CMK (cell line): Measurements from ENCODE around the gene MED27.
"Not testable (repeated sequence)": the region's sequence is repeated elsewhere in the genome, so short reads cannot be mapped to it uniquely, and the experiment has no call there.

Experiments used
- DNase-seq: peaks from one replicate; pipeline ENCODE4 v3.0.0-alpha.2; 2010; ENCODE audit warnings: low read depth

Gene MED27

DNA sequence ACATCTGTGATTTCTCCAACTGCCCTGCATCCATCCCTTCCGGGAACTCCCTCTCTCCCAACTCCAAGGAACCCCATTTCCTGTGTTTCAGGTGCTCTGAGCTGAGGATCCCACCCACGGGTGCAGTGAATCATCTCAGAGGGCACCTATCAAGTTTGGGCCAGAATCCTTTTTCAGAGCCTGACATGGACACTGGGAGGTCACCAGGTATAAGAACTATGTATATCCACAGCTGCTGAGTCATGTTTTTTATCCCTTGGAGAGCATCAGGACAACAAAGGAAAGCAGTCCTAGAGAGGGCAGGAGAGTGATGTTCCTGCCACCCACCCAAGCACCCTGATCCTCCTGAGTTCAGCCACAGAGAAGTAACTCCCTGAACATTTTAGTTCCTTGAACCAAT, 3.8 kb downstream of the MED27 start:
- no peak for DNase-seq

- no peak for DNase-seq
These were observed 4.9 kb downstream of the MED27 start for GRCh38 chr9:132074736-132075135.

DNA sequence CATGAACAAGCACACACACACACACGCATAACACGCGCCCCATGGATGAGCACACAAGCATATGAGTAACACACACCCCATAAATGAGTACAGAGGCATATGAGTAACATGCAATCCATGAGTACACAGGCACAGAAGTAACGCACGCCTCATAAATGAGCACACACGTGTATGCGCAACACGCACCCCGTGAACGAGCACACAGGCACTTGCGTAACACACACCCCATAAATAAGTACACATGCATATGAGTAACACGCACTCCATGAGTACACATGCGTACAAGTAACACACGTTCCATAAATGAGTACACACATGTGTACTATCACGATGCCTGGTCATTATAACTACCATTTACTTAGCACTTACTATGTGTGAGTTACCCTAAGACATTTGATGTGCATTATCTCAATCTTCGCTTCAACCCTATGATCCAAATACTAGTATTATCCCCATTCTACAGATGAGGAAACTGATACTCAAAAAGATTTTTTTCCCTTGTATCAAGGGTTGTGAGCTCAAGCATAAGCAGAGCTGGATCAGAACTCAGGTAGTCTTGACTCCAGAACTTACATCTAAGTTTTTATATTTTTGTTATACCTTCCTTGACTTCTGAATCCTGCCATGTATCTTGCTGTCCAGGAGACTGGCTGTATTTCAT, 7.7 kb downstream of the MED27 start:
- no peak for DNase-seq

DNA sequence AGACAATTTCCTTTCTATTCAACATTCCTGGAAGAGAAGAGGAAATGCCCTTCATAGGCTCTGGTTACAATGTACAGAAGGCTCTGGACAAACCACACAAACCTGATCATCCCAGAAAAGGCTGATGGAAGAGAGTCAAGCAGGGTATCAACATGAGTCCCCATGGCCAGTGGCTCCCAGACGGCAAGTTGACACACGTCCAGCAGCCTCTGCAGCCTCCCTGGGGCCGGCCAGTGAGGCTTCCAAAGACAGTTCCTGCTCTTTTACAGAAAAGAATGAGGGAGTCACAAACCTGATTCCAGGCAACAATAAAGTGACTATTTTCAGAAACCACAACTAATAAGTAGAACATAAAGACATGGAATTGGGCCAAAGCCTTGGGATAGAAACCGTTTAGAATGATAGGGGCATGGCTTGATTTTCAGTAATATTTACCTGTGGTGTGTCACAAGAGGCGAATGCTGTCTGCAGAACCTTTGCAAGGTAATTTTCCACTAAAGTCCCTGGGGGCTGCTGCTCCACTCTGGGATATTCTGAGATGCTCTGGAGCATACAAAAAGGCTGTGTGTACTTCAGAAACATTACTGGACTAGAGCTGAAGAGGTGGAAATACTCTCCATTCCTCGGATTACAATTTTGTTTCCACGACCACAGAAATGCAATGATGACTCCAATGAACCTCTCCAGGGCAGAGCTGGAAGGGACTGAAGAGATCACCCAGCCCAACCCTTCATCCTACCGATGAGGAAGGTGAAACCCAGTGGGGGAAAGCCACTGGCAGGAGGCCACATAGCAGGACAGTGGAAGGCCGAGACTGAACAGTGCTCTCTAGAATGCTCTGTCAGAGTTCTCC, 10.4 kb downstream of the MED27 start:
- DNase-seq: no peak

- DNase-seq: no peak
These were observed 11.1 kb downstream of the MED27 start for GRCh38 chr9:132068605-132069004.

DNA sequence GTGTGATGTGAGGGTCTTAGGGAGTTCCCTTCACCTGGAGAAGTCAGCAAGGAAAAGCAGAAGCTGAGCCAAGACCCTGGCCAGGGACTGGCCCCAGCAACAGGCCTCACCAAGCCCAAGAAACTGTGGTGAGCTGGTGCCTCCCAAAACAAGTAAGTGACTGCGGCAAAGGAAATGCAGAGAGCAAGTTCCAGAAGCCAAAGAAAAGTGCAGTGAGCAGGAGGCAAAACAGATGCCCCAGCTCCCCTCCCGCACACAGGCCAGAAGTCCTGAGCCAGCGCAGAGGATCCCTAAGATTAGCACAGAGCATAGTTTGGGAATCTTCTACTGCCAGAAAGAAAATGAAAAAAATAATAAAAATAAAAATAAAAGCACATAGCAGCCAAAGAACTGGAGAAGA, 13.2 kb downstream of the MED27 start:
- no peak for DNase-seq

GRCh38 chr9:132066057-132066456, 13.6 kb downstream of the MED27 start:
- no peak for DNase-seq

DNA sequence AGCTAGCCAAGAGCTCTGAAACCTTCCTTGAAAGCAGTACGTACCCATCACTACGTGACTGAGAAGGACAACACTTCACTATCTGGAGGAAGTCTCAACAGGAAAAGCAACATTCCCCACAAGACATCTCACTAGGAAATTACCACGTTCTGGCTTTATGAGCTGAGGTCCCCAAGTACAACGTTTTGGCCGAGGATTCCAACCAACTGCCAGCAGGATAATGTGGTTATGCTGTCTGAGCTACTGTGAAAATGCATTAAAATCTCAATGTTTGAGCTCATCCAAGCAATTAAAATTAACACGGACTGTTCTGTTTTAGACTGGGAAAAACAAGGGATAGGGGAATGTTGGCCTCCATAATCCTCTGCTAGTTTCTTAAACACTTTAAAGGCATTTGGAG, 16.4 kb downstream of the MED27 start:
- no peak for DNase-seq

DNA sequence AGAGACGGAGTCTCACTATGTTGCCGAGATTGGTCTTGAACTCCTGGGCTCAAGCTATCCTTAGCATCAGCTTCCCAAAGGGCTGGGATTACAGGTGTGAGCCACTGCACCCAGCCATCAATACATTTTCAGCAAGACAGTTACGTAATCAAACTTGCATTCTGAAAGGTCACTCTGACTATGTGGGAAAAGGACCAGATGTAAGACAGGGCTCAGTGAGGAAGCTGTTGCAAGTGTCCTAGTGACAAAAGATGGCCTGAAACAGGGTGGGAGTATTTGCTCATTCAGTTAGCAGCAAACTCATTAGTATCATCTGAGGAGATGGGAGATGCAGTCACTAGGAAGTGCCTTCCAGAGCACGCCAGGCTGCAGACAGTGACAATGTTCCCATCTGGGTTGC, 16.9 kb downstream of the MED27 start:
- no peak for DNase-seq

DNA sequence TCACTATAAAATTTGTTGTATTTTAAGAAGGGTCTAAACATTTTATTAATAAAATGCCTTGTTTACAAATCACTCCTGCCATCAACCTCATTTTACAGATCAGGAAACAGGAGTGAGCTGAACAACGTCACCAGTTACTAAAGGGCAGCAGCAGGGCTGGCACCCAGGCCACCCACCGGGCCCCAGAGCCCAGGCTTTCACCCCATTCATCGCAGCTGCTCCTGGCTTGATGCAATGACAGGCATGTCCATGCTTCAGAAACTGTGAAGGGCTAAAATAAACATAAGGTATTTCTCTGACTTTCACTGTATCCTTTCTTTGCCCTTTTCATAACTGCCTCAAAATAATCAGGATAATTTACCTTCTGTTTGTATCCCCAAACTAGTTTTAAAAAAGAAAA, 18.1 kb downstream of the MED27 start:
- DNase-seq: no peak

DNA sequence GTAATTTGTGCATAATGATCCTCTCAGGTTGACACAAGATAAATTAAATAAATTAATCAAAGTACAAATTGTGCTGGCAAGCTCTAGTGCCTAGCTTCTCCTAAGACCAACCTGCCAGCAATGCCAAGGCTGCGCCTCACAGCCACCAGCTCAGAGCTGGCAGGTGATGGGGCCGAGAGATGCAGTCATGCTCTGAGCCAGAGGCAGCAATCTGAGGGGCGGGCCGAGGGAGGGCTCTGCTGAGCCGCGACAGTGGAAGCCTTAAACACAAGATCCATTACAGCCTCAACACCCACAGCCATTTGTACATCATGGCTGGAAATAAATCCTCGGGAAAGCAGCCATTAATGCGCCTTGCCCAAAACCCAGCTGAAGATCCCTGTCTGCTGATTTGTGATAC, 20.3 kb downstream of the MED27 start:
- no peak for DNase-seq

- not testable (repeated sequence) for DNase-seq
These were observed 21.4 kb downstream of the MED27 start for GRCh38 chr9:132058226-132058625.

GRCh38 chr9:132056717-132057560, 22.7 kb downstream of the MED27 start:
- DNase-seq: no peak

DNA sequence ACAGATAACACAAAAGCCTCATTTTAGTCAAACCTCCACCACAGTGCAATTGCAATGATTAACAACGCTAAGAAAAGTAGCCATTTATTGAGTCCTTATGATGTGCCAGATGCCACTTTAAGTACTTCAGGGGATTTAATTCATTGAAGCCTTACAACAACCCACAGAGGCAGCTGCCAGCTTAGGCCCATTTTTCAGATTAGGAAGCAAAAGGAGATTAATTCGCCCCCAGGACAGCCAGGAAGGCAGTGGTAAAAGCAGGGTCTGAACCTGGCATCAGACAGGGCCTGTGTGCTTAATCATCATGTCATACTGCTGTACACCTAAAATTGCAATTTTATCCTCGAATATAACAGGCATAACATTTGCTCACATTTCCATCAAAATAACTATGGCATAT, 23.9 kb downstream of the MED27 start:
- DNase-seq: no peak

DNA sequence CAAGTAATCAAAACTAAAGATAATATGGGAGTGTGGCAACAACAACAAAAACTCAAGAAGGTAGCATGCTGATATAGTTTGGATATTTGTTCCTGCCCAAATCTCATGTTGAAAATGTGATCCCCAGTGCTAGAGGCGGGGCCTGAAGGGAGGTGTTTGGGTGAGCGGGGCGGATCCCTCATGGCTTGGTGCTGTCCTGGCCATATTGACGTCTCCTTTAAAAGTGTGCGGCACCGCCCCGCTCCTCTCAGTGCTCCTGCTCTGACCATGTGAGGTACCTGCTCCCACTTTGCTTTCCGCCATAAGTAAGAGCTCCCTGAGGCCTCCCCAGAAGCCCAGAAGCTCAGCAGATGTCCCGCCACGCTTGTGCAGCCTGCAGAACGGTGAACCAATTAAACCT, 25.6 kb downstream of the MED27 start:
- no peak for DNase-seq

GRCh38 chr9:132049900-132050299, 29.8 kb downstream of the MED27 start:
- DNase-seq: no peak

DNA sequence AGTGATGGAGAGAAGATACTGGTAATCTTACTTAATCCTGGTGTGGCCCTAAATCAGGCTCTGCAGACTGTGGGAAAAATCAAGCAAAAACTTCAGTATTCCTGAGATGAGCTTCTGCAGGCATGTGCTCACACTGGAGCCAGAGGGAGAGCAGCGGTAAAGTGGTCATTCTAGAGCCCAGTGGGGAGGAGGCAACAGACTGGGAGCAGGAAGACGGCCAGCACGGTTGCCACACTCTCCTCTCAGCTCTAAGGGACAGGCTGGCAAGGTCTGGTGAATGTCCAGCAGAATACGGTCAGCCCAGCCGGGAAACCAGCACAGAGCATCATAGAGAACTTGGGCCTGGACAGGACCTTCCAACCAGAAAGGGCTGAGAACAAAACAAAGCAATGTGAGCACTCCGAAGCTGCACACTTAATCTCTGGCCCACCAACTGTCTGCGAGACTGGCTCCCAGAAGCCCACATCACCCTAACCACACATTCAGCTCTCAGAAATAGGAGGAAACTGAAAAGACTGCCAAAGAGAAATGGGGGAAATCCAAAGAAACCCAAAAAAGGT, 30.3 kb downstream of the MED27 start:
- DNase-seq: no peak

DNA sequence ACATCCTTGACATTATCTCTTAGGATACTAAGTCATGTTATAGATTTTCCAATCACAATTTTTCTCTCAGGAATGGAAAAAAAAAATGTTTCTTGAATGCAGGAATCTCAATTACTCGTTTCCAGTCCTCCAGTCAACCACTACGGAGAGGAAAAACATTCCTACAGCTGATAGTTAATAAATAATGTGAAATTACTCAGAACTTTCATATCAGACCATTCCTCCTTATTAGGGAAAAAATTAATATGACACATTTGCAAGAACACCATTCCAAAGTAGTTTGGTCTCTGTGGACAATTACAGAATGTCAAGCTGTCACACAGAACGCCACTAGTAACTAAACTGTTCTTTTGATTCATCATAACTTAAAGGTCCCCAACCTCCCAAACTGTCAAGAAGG, 31.5 kb downstream of the MED27 start:
- no peak for DNase-seq

DNA sequence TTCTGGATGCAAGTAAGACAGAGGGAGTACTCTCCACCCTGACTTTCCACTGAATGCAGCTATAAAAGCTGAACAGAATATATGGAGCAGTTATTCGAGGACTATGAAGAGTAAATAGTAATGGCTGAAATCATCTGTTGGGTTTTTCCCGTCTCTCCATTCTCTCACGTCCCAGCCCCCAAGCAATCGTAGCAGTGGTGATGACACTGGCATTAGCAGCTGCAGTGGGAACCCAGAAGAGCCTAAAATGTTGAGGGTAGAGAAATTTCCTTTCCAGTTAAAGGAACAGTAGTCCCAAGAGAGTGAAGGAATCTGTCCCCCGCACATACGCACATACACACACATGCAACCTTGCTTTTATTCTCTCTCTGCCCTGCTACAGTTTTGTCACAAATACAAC, 33.2 kb downstream of the MED27 start:
- no peak for DNase-seq

DNA sequence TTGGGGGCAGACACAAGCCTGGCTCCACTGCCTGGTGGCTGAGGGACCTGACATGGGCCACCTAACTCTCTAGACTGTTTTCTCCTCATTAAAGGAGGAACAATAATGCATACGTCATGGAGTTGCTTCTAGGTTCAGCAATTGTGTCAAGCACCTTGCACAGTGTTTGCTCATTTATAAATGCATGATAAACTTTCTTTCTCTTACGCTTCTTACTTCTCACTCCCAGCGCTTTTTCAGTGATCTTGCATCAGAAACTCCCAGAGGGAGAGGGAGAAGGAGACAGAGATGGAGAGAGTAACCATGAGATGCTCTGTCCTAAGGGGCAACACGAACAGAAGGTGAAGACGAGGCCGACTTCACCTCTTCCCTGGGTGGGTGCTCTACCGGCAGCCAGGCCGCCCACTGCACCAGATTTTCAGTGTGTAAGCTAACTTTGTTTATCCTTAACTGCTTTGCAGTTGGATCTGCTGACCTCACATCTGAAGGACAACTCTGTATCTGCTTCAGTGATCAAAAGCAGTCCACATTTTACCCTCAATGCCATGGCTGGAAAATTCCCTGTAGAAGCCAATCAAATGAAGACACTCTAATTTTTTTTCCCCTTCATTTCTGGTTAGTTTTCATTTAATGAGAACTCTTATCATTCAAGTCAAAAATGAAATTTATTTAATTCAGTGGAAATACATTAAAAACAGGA, 35.3 kb downstream of the MED27 start:
- DNase-seq: no peak

GRCh38 chr9:132043708-132044107, 36.0 kb downstream of the MED27 start:
- DNase-seq: no peak

- DNase-seq: no peak
These were observed 37.3 kb downstream of the MED27 start for GRCh38 chr9:132042324-132042723.
